Inflammatory macrophage treated with lipopolysaccharide for 1 hour (primary cell): ENCODE measurements around the gene MAML3.
"Not testable (repeated sequence)": the region's sequence is repeated elsewhere in the genome, so short reads cannot be mapped to it uniquely, and the experiment has no call there.

Experiments used
- DNase-seq, 2 donors: peaks; one replicate each; pipeline ENCODE4 v3.0.0-alpha.2; 2020 to 2022

The MAML3 gene

DNA sequence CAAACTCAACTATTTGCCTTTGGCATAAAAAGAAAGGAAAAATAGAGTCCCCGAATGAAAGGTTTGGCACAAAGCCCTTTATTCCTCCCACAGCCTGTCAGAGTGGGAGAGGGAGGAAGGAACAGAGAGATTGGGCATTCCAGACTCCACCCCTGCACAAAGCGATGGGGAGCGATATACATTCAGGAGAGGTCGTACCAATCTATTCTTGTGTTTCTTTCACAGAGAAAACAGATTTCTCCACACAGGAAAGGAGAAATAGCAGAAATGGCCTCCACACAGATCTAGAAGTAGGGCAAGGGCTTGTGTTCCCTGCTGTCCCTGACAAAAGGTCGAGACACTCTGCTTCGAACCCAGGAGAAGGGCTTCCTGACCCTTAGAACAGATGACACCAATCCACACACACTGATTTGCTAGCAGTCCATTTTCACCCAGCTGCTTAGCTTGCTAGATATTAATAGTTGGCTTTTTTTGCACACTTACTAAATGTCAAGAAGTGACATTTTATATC lies 197.4 kb downstream of the MAML3 start:
- DNase-seq = no peak

DNA sequence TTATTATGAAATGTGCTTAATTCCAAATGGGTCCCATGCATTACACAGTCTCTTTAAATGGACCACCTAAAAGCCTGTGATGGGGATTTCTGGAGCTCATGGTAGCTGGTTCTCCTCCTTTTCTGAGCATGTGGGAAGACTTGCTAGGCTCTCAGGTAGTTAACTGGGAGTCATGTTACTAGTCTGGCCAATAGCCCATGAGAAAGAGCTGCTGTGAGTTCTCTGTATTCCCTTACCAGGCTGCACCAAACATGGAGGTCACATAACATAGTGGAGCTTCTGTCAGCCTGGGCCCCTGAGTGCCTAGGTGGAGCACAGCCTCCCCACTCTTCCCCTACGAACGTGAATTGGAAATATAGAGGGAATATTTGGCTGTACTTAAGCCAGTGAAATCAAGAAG lies 198.4 kb downstream of the MAML3 start:
- no peak for DNase-seq

DNA sequence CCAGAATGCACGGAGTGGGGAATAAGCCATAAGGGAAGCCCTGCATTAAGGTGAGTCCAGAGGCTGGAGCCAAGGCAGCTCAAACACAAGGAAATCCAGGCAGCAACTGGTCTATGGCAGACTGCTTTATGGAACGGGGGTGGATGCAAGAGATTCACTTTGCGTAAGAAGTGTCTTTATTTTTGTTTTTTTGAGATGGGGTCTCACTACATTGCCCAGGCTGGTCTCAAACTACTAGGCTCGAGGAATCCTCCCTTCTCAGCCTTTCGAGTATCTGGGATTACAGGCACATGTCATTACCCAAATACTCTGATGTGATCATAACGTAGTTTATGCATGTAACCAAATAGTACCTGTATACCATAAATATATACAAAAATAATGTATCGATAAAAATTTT lies 199.5 kb downstream of the MAML3 start:
- no peak for DNase-seq

DNA sequence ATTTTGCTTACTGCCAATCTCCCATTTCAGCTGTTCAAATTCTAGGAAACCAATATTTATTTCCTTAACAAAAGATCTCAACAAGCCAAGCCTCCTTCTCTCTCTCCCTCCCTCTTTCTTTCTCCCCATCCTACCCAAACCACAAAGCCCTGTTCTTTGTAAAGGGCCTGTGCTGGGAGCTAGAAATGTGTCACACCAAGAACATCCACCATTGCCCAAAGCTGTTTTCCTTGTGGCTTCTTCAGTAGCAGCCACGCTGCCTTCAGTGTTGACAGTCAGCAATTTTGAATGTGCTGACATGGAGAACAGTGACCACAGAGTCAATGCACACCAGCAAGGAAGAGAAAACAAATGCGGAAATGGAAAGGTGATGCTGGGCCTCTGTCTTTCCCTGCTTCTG lies 203.0 kb downstream of the MAML3 start:
- no peak for DNase-seq

DNA sequence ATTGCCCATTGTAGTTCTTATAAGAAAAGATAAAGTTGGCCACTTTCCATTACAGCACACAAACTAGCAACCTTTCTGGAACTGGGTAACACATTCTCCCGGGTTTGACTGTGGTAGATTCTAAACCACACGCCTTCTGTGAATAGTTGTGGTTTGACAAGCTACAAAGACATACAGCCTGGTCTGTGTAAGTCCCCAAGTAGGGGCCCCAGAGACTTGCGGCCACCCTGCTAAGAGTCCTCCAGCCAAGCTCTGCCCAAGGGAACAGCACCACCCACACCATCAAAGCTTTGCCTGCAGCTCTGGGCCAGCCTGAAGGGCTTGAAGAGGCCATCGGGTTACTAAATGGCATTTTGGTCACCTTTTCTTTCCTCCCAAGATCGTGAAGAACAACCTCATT lies 203.4 kb downstream of the MAML3 start:
- no peak for DNase-seq

DNA sequence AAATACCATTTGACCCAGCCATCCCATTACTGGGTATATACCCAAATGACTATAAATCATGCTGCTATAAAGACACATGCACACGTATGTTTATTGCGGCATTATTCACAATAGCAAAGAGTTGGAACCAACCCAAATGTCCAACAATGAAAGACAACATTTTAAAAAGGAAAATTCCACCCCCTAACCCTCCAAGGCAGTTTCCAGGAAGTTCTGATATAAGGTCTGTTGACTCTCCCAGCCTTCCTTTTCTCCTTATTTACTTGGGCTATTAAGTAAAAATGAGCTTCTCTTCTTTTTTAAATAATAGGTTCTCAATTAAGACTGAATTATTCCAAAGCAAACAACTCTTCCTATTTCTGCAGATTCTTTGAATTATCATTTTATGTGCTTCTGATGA lies 209.1 kb downstream of the MAML3 start:
- DNase-seq = not testable (repeated sequence)

DNA sequence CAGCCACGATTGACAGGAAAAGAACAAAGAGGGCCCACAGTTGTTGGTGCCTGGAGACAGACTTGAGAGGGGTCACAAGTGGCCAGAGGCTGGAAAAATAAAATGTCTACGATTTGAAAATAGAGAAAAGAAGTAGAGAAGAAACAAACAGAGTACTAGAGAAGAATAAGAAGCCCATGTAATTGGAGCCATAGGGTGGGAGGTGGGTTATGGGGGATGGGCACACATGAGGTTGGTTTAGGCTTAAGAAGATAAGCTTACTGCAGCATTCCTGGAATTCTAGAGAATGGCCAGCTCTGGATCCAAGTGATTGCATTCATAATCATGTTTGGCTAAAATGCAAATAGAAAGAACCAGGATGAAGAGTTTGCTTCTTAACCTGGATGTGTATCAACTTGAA lies 210.7 kb downstream of the MAML3 start:
- DNase-seq = no peak

DNA sequence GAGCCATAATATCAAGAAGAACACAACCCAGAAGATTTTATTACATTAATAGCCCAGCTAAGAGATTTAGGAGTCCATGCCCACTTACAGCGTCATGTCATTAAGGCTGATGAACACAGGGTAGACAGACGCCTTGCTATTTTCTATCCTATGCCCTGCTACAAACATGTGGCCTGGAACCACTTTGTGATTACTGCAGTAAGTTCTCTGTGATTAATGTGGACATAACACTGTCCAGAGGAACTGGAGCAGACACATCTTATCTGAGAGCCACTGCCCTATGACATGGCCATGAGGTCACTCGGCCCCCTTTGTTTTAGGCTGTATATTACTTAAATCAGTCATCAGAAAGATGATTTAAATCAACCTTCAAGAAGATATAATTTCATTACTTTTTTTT lies 211.7 kb downstream of the MAML3 start:
- no peak for DNase-seq

DNA sequence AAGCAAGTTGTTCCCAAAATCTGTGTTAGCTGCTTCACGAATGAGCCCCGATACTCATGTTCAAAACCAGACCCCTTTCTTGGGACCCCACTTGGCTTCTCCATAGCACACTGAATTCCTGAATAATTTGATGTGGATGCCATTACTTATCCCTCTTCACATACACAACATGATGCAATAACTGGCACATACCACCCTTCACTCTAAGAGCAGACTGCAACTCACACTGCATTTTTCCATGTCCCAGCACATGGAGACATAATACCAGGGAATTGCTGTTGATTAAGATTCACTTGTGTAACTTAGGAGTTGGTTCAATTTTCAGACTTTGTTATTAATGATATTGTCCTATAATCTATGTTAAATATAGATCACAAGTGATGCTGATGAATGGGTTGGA lies 213.4 kb downstream of the MAML3 start:
- no peak for DNase-seq

DNA sequence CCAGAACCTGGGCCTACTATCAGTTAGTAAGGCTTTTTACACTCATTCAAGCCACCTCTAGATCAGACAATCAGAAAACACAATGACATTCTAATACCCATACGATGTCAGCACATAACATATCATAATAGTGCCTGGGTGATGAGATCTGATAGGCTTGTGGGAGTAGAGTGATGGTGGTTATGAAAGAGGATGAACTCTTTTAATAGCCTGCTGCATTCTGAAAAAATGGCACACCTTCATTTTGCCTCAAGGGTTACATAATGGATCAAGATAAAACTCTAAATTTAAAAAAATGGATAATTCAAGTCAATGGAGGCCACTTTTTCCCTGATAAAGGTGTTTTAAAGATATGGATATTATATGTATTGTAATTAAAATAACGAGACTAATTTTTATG lies 215.6 kb downstream of the MAML3 start:
- no peak for DNase-seq

DNA sequence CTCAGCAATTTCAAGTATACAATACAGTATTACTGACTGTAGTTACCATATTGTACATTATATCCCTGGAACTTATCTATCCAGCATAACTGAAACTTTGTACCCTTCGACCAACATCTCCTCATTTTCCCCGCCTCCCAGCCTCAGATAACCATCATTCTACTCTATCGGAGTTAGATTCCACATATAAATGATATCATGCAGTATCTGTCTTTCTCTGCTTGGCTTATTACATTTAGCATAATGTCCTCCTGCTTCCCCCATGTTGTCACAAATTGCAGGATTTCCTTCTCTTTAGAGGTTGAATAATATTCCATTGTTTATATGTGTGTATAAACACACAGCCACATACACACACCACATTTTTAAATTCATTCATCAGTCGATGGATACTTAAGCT lies 218.1 kb downstream of the MAML3 start:
- no peak for DNase-seq

DNA sequence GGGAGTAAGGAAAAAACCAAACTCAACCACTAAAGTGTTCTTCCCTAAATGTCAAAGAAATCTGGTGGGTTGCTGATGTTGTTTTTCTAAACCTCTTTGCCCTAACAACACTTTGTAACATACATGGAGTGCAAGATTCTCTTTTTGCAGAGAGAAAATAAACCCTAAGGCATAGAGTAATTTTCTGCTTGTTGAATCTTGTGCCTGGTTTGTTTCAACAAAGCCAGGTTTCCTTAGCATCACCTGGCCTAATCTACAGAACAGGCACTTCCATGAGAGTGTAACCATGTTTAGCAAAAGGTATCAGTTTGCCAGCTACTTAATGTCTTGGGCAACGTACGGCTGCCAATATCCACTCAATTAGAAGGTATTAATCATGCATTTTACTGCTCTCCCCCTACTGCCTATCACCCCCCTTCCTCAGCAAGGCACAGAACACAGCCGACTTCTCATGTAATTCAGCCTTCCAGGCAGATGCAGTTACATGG lies 219.2 kb downstream of the MAML3 start:
- DNase-seq = no peak

DNA sequence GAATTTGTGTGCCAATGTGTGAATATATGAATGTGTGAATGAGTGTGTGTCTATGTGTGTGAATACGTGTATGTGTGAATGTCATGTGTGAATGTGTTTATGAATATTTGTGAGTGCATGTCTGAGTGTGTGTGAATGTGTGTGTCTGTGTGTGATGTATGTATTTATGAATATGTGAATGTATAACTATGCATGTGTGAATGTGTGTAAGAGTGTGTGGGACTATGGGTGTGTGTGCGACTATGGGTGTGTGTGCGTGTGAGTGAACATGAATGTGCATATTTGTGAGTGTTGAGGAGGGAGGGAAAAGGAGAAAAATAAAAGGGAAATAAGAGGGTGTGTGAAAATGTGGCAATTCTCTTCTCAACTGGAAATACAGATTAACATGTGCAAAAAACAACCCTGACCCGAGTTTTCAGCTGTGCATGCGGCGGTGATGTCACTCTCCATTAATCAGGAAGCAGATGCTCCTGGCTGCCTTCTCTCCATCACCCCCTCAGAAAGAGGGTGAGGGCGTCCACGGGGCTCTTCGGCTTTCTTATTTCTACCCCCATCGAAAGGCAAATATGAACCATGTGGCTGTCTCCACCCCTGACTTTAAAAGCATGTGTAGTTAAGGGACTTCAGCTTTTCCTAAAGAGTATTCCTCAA lies 219.8 kb downstream of the MAML3 start:
- peak; percentile 46 to 48 for DNase-seq

DNA sequence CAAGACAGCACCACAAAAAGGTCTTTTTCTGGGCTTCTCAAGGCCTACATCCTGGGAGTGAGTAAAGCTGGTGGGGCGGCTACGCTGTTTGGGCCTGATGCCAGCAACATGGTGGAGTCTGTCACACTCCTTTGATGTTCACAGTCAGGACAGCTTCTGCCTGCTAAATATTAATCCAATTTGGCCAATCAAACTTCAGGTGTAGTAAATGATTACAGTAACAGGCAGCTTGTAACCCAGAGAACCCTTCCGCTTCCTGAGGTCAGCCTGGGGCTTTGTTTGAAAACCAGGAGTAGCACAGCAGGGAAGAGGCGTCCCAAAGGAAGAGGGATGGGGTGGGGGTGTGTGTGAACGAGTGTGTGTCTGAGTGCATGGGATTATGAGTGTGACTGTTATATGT lies 220.4 kb downstream of the MAML3 start:
- DNase-seq = no peak

DNA sequence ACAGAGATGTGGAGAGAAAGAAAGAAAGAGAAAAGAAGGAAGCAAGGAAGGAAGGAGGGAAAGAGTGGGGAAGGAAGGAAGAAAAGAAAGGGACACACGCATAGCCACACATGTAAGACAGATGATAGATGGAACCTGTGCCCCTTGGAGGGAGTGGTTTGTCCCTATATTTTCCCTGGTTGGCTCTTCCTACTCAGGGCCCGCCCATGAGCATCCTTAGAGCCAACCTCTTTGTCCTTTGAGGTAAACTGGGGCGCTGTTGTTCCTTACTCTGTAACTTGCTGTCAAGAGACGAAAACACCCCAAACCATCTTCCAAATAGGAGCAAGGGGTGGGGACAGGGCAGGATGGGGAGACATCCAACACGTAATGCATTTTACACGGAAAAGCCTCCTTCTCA lies 220.9 kb downstream of the MAML3 start:
- DNase-seq = no peak

DNA sequence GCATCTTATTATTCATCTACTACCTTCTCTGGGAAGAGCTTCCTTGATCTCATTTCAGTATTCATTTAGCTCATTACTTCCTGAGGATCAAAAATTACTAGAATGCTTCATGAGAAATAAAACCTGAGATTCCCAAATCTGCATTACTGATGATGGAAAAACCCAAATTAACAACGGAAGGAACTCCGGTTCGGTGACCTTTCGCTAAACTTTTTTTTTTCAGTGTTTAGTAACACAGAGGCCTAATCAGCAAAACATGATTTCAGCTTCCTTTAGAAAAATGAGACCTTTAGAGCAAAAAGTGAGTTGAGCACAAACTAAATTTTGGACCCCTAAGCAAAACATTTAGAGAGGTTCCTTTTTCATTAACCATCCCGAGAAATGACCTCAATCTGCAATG lies 229.2 kb downstream of the MAML3 start:
- no peak for DNase-seq

DNA sequence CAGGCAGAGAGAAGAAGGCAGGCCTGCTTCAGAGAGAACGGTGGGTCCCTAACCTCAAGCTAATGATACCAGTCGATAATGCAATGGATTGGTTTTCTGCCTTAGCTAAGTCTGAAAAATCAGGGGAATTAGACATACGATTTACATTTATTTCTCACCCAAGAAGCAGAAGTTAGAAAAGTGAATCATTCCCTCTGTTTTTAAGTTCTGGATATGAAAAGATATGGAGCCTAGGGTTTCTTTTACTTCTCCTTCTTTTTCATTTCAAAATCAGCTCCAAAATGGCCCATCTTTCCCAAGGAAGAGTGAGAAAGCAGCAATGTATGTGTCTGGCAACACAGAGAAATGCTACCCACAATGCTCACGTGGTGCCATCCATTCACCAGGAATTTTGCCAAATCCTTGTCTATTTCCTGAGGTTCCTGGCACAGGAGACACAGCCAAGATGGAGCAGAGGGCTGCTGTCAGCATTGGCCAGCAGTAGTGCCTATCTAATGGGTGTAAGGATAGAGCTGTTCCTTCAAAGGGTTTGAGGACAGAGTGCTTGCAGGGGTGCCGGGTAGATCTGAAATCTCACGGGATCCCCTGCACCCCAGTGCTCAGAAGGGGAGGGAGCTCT lies 231.5 kb downstream of the MAML3 start:
- peak; percentile 39 to 48 for DNase-seq

DNA sequence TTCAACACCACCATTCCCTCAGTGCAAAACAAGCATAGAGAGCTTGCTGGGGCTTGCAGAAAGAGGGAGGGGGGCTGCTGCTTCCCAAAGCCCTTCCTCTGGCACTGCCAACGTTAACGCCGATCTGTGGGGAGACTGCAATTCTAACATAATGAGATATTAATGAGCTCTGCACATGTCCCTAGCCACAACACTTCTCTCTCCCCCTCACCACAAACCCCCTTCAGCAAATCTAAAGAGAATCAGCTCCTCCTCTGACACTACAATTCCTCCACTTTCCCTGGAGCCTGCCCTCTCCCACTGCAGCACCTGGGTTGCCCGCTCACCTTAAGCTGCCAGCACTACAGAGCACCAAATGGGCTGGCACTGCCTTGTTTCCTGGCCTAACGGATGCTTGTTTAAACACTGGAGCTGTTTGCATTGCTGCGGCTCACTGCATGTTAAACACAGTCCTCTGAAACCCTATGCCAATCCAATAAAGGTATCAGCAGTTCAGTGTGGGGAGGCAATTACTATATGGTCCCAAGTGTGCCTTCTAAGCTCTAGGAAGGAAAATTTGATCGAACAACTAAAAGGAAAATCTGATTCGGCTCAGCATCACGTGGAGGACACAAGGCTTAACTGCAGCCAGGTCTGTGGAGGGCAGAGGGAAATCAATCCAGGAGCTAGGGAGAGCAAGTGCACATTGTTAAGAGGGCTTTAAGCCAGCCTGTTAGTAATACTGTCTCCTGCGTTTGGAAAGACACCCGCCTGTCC lies 232.4 kb downstream of the MAML3 start:
- DNase-seq = no peak

DNA sequence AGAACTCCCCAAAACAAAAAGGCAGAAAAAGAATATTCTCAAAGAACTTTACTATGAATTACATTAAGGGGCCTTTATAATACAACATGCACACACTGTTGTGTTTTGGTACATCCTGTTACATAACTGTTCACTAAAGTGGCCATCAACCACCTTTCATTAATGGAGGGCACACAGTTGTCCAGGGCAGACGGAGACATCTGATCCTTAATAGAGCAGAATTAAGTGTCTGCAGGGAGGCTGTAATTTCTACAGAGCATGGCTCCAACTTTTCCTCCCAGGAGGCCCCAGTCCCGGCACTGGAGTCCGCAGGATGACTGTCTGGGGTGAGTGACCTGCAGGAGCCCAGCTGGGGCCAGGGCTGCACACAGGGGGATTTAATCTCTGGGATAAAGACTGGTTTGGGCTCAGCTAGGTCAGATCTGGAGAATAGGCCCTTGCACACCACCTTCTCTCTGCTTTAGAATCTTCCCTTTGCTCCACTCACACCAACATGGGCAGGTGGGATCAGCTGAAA lies 233.4 kb downstream of the MAML3 start:
- no peak for DNase-seq

DNA sequence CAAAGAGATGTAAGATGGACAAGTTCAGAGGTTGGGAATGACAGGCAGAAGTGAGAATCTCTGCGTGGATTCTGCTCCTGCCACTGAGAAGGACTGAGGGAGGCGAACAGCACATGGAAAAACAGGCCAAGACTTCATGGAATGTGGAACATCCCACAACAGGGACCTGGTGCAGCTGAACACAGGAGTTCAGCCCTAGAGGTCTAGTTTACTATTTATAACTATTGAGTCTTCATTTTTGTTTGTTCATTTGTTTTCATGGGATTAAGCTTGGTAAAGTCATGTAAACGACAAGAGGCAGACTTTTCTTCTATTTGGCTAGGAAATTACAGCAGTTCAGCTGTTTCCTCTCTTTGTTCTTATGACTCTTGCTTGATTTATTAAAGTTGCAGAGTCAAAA lies 234.5 kb downstream of the MAML3 start:
- DNase-seq = no peak

DNA sequence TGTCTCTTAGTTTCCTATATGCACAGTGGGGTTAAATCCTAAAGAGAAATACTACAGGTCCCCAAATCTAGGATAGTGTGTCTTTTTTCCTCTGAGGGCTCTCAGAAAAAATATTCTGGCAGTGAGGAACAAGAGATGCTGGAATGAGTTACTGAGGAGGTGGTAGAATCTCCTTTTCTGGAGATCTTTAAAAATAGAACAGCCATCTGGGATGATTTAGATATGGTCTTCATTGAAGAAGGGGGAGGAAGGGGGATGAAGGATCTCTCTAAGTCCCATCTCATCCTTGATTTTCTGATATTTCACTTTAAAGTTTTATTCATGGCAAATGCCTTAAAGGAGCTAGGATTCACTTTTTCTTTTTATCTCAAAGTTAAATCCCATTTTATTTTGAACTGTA lies 235.0 kb downstream of the MAML3 start:
- no peak for DNase-seq

DNA sequence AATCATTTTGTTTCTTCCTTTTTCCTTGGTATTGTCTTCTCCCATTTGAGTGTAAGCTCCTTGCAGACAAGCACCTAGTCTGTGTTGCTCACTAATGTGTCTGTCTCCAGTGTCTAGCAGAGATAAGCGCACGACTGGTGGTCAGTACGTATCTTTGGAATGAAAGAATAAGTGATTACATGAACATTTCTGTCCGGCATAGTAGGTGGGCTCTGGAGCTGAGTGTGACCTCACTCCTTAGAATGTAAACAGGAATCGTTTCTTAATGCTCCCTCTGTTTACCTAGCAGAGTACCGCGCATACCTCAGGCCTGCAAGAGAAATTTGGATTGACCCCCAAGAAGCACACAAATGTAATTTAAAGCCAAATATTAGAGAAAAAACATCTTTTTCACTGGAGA lies 235.4 kb downstream of the MAML3 start:
- DNase-seq = no peak

DNA sequence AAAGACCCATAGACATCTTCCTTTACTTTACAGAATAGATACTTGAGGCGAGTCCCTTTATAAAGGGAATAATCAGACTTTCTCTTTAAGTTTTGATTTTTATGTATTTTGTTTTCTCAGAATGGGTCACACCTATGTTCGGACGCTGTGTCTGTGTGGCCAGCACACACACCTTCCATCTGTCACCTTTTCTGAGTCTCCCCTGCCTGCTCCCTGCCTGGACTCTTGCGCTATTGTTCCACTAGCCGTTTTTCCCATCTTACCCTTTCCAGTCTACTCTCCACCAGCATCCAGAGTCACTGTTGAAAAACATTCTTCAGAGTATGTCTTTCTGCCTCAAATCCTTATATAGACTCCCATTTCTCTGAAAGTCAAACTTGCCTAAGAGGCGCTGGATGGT lies 236.1 kb downstream of the MAML3 start:
- DNase-seq = no peak

DNA sequence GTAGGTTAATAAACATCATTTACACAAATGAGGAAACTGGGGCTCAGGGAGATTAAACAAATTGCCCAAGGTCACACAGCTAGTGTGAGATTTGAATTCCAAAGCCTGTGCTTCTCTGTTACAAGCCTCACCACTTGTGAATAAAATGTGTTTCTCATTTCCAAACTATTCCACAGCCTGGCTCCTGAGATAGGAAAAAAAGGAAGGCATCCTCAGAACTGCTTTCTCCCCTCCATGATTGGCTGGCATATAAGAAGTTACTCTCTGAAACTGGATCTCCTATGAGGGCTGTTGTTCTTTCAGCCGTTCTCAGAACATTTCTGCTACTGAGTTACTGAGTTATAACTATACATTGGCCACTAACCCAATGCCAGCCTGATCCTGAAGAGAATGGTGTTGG lies 237.9 kb downstream of the MAML3 start:
- DNase-seq = no peak
